ENCODE data around the gene RSPRY1.

DNA sequence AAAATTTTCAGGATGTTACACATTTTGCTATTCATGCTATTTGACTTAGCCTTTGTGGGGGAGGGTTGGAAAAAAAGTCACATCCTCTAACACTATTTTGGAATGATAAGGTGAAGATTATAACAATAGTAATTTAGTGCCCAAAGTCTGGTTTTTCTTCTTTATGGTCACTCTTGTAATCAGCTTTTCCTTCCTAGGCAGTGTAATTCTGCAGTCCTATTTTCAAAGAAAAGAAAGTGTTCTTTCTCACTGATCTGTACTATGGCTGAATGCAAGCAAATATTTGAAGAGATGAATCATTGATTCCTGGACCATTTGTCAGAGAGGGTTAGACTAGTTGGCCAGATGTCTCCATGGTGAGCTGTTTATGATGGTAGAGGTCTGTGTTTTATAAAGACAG, 8.4 kb downstream of the RSPRY1 start:
- TF ChIP-seq, protein P1, sequence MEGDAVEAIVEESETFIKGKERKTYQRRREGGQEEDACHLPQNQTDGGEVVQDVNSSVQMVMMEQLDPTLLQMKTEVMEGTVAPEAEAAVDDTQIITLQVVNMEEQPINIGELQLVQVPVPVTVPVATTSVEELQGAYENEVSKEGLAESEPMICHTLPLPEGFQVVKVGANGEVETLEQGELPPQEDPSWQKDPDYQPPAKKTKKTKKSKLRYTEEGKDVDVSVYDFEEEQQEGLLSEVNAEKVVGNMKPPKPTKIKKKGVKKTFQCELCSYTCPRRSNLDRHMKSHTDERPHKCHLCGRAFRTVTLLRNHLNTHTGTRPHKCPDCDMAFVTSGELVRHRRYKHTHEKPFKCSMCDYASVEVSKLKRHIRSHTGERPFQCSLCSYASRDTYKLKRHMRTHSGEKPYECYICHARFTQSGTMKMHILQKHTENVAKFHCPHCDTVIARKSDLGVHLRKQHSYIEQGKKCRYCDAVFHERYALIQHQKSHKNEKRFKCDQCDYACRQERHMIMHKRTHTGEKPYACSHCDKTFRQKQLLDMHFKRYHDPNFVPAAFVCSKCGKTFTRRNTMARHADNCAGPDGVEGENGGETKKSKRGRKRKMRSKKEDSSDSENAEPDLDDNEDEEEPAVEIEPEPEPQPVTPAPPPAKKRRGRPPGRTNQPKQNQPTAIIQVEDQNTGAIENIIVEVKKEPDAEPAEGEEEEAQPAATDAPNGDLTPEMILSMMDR (IDR thresholded peaks at IDR 0.05), result no peak
- TF ChIP-seq POLR2AphosphoS5 (IDR thresholded peaks at IDR 0.05; ENCODE audit: insufficient read depth in 1 of 2, low read depth in 1 of 2) (peak in 1 of 2 donors; percentile 50), POLR2A (IDR thresholded peaks at IDR 0.05) (no peak)
